Stimulated activated CD4-positive, alpha-beta T cell treated with anti-CD3 and anti-CD28 coated beads, Interleukin-2, amount 100 ng/mL, for 48 hours (primary cell): ENCODE results near the gene CXCR5.

ENCODE experiments used
- DNase-seq, 2 donors: peaks; one replicate each; pipeline ENCODE4 v3.0.0-alpha.2; 2020

Gene CXCR5

GRCh38 chr11:118877487-118878162 is 6.1 kb upstream of the CXCR5 start:
- DNase-seq, result no peak

DNA sequence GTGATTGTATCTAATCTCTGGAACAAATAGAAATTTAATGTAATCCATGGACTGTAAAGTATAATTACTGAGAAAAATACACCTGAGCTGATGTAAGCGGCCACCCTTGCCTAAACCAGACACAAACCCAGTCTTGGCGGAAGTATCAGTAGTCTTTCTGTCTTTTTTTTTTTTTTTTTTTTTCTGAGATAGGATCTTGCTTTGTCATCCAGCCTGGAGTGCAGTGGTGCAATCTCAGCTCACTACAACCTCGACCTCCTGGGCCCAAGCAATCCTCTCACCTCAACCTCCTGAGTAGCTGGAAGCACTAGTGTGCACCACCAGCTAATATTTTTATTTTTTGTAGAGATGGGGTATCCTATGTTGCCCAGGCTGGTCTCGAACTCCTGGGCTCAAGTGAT is 5.5 kb upstream of the CXCR5 start:
- DNase-seq, result no peak

DNA sequence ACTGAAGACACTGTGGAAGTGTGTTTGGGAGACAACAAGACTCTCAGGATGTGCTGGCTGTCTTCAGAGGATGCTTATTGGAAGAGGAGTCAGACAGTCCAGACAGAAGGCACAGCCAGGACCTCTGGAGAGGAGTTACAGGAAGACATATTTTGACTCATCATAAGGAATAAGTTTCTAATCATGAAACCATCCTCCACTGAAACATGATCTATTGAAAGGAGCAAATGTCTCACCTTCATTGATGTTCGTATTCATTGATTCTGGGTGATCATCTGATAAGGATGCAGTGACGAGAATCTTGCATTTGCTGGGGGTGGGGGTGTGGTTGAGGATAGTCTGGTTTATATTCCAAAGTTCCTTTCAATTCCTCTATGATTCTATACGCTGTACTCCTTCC is 2.5 kb upstream of the CXCR5 start:
- DNase-seq, result no peak

GRCh38 chr11:118882491-118882890 is 1.2 kb upstream of the CXCR5 start:
- DNase-seq, result no peak

- DNase-seq, result no peak
Observed at GRCh38 chr11:118883004-118883367, 706 bp upstream of the CXCR5 start.

- DNase-seq, result no peak
Observed at GRCh38 chr11:118884875-118885274, 1.2 kb downstream of the CXCR5 start.

- no peak for DNase-seq
Observed at GRCh38 chr11:118885319-118885718, 1.6 kb downstream of the CXCR5 start.

- no peak for DNase-seq
Observed at GRCh38 chr11:118885831-118886565, 2.3 kb downstream of the CXCR5 start.

- DNase-seq, result no peak
Observed at GRCh38 chr11:118886681-118887111, 3.0 kb downstream of the CXCR5 start.

DNA sequence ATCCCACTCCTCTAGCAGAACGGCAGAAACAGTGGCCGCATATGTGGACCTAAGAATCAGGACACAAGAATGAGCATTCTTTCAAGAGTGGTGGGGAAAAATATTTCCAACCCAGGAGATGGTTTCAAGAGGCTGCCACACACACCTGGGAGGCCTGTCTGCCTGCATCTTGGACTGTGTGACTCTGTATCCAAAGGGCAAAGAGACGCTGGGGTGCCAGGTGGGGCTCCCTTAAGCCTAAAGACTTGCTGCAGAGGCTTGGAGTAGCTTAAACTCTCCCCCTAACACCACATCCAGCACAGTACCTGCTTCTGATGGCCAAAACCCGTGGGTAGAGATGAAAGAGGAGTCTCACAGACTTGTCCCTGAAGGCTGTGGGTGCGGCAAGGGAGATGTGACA is 3.5 kb downstream of the CXCR5 start:
- no peak for DNase-seq

GRCh38 chr11:118888398-118888797 is 4.7 kb downstream of the CXCR5 start:
- no peak for DNase-seq

GRCh38 chr11:118889797-118890196 is 6.1 kb downstream of the CXCR5 start:
- no peak for DNase-seq

DNA sequence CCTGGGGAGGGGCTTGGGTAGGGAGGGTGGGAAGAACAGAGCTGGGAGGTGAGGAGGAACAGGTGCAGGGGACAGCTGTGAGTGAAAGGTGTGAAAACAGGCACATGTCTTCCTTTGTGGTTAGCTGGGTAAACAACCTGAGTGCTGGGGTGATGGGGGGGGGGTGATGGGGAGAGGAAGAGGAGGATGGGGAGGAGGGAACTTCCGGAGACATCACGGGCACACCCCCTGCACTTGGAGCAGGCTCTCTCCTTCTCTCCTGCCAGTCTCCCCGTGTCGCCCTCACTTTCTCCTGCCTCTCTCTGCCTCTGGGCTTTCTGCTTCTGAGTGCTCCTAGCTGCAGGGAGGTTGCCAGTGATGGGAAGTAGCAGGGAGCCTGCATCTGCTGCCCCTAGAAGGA is 8.8 kb downstream of the CXCR5 start:
- DNase-seq, result no peak

DNA sequence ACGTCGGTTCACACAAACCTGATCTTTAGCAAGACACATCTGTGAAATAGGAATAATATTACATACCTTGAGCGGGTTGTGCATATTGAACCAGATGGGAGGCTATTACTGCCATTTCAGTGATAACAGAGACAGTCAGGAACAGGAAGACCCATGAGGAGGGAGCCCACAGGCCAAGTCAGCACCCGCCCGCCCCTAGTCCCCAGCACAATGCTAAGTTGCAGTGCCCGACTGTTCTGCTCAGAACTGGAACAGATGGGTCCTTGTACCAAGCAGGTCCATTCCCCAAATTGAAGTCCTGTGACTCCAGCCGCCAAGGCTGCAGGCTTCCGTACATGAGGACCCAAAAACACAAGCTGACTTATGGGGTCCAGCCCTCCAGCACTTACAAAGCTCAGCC is 9.3 kb downstream of the CXCR5 start:
- no peak for DNase-seq

GRCh38 chr11:118893662-118894061 is 10.0 kb downstream of the CXCR5 start:
- DNase-seq, result no peak

- no peak for DNase-seq
Observed at GRCh38 chr11:118894192-118894591, 10.5 kb downstream of the CXCR5 start.

DNA sequence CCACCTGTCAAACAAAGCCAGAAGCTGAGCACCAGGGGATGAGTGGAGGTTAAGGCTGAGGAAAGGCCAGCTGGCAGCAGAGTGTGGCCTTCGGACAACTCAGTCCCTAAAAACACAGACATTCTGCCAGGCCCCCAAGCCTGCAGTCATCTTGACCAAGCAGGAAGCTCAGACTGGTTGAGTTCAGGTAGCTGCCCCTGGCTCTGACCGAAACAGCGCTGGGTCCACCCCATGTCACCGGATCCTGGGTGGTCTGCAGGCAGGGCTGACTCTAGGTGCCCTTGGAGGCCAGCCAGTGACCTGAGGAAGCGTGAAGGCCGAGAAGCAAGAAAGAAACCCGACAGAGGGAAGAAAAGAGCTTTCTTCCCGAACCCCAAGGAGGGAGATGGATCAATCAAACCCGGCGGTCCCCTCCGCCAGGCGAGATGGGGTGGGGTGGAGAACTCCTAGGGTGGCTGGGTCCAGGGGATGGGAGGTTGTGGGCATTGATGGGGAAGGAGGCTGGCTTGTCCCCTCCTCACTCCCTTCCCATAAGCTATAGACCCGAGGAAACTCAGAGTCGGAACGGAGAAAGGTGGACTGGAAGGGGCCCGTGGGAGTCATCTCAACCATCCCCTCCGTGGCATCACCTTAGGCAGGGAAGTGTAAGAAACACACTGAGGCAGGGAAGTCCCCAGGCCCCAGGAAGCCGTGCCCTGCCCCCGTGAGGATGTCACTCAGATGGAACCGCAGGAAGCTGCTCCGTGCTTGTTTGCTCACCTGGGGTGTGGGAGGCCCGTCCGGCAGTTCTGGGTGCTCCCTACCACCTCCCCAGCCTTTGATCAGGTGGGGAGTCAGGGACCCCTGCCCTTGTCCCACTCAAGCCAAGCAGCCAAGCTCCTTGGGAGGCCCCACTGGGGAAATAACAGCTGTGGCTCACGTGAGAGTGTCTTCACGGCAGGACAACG is 11.7 kb downstream of the CXCR5 start:
- no peak for DNase-seq

DNA sequence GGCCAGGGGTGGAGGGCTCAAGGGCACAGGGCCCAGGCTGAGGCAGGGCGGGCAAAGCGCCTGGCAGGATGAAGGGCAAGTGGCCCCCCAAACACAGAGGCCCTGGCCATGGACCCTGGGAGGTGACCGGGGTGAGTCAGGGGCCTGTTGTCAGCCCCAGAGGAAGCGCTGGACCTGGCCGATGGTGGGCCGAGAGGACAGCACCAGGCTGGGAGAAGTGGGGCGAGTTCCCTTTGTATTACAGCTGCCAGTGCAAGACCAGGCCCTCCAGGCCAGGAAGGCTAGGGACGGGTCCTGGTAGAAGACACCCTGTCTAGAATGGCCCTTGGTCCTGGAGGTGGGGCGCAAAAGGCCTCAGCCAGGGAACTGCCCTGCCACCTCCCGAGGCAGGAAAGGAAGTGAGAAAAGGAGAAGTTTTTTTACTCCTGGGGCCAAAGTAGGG is 12.8 kb downstream of the CXCR5 start:
- DNase-seq, result no peak

- DNase-seq, result no peak
Observed at GRCh38 chr11:118896921-118897591, 13.4 kb downstream of the CXCR5 start.

DNA sequence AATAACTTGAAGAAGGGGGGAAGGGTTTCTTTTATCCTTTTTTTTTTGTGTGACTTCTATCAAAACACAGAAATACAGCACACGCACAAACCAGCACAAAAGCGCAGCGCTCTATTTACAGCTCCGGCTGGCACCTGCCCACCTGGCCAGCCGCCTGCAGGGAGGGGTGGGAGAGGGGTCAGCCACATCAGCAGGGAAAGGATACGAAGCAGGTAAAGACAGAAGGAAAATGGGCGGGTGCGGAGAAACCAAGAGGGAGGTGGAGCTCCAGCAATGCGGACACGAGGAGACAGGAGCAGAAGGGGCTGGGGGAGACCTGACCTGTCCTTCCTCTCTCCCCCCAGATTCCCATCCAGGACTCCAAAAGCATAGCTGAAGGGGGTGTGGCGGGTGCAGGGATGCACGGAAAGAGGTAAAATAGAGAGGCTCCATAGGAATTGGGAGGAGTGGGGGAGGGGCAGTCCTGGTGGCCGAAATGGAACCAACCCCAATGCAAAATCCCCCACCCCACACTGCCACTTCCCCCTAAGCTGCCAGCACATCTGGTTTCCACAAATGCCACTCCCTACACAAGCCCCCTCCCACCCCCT is 14.1 kb downstream of the CXCR5 start:
- no peak for DNase-seq

GRCh38 chr11:118898400-118899295 is 15.0 kb downstream of the CXCR5 start:
- DNase-seq, result no peak
